ENCODE measurements around the gene CDH4. TPM values are rescaled to one million over a fixed set of nuclear protein-coding genes. Genes with fewer than 3 reads are reported as not detected.

The CDH4 gene
- total and polyA plus RNA-seq, 7 donors = under 0.01 to 0.06 TPM; not detected in 5

DNA sequence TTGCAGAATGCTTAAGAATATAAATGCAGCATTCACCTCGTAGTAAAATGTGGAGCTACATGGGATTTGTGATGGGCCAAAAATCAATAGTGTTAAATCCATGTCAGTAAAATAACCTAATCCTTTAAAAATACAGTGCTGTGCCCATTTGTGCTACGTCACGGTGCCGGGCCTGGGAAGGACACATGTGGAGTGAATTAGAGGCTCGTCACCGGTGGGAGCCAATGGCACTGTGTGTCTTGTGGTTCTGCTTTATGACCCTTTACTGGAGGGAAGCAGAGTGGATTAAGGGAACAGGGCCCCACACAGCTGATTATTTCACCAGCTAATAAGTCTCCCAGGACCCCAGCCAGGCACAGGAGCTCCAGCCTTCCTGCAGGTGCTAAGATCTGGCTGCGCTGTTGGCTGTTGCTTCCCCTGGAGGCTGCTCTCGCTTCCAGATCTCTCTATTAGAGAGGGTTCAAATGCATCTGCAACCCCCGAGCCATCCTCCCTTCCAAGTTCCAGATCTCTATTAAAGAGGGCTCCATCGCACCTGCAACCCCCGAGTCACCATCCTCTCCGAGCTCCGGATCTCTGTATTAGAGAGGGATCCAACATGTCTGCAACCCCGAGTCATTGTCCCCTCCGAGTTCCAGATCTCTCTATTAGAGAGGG, 405.8 kb downstream of the CDH4 start:
- TF ChIP-seq POLR2AphosphoS5 (IDR thresholded peaks at IDR 0.05) = no peak
- TF ChIP-seq, protein P1, sequence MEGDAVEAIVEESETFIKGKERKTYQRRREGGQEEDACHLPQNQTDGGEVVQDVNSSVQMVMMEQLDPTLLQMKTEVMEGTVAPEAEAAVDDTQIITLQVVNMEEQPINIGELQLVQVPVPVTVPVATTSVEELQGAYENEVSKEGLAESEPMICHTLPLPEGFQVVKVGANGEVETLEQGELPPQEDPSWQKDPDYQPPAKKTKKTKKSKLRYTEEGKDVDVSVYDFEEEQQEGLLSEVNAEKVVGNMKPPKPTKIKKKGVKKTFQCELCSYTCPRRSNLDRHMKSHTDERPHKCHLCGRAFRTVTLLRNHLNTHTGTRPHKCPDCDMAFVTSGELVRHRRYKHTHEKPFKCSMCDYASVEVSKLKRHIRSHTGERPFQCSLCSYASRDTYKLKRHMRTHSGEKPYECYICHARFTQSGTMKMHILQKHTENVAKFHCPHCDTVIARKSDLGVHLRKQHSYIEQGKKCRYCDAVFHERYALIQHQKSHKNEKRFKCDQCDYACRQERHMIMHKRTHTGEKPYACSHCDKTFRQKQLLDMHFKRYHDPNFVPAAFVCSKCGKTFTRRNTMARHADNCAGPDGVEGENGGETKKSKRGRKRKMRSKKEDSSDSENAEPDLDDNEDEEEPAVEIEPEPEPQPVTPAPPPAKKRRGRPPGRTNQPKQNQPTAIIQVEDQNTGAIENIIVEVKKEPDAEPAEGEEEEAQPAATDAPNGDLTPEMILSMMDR (IDR thresholded peaks at IDR 0.05) = no peak
- no peak for TF ChIP-seq EP300 (IDR thresholded peaks at IDR 0.05)
- TF ChIP-seq POLR2A (IDR thresholded peaks at IDR 0.05) = no peak
- intact Hi-C loops (cut with DNase I) = no loop called here
- Histone ChIP-seq H3K27me3 (no peaks in the 10 kb centered on the region), H3K9me3 (no peaks in the 10 kb centered on the region), H3K4me1 (no peaks in the 10 kb centered on the region), H3K36me3 (no peaks in the 10 kb centered on the region), H3K27ac (no peak overlapping the region), H3K4me3 (no peak overlapping the region)
- 83 to 91% methylated on average over 15 of the region's 15 CpGs for WGBS, 2 donors
- DNase-seq = no peak

DNA sequence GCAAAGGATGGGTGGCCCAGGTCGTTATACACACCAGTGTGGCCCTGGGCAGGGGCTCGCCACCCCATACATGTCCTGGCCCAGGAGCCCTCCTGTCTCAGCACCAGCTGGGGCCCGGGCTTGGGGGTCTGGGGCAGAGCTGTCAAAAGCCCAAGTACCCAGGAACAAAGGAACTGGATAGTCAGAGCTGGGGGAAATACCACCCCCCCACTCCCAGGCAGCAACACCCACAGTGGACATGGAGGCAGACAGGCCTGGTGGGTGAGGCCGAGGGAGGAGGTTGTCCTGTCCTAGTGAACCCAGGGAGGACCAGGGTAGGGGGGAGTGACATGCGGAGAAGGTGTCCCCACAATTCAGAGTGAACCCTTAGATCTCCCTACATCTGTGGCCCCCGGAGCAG, 406.5 kb downstream of the CDH4 start:
- Histone ChIP-seq H3K4me1 (no peaks in the 10 kb centered on the region), H3K9me3 (no peaks in the 10 kb centered on the region), H3K27ac (no peak overlapping the region), H3K4me3 (no peak overlapping the region), H3K27me3 (no peaks in the 10 kb centered on the region), H3K36me3 (no peaks in the 10 kb centered on the region)
- no peak for DNase-seq
- 75 to 85% methylated on average over 6 of the region's 6 CpGs for WGBS, 2 donors
- intact Hi-C loops (cut with DNase I) = no loop called here
- no peak for TF ChIP-seq POLR2A (IDR thresholded peaks at IDR 0.05)

DNA sequence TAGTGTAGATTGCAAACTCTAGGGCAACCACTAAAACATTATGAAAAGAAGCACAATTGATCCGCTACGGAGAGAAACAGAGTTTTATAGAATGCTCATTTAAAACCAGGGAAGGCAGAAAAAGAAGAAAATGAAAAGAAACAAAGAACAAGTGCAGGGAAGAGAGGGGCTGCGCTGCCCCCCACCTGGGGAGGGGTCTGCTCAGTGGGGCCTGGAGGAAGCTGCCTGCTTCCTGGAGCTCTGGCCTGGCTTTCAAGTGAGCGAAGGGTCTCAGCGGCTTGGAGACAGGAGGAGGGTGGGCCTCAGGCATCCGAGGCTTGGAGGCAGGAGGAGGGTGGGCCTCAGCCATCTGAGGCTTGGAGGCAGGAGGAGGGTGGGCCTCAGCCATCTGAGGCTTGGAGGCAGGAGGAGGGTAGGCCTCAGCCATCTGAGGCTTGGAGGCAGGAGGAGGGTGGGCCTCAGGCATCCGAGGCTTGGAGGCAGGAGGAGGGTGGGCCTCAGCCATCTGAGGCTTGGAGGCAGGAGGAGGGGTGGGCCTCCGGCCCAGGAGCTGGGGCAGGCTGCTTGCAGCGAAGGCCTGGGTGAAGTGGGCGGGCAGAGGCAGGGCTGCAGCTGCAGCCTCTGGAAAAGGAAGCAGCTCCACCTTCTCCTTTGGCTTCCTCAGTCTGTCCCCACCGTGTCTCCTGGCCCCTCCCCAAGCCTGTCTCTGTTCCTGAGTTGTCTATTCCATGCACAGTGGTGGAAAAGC, 407.4 kb downstream of the CDH4 start:
- Histone ChIP-seq H3K4me3 (no peak overlapping the region), H3K4me1 (no peaks in the 10 kb centered on the region), H3K27ac (no peak overlapping the region), H3K9me3 (no peaks in the 10 kb centered on the region), H3K27me3 (no peaks in the 10 kb centered on the region), H3K36me3 (no peaks in the 10 kb centered on the region)
- no peak for DNase-seq
- TF ChIP-seq POLR2AphosphoS5 (IDR thresholded peaks at IDR 0.05) (no peak), EP300 (IDR thresholded peaks at IDR 0.05) (no peak), POLR2A (IDR thresholded peaks at IDR 0.05) (no peak)
- TF ChIP-seq, protein P1 (IDR thresholded peaks at IDR 0.05) = no peak
- intact Hi-C loops (cut with DNase I) = no loop called here
- whole genome bisulfite sequencing, 2 donors = 47 to 55% methylated on average over 11 of the region's 11 CpGs

DNA sequence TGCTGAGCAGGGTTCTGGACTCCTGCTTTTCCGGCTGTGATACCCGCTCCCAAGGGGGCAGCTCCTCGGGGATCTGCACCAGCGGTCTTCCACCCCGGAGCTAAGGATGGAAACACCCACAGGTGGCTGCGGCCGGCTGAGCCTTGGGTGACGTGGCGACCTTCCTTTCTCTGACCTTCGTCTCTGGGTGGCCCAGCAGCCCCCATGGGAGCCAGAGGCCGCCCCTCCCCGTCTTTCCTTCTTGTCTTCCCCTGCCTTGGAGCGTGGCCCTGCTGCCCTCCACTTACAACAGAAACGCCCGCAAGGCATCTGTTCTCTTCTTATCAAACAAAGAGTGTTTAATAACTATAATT, 407.9 kb downstream of the CDH4 start:
- DNase-seq = no peak
- H3K9me3 ChIP-seq = no peaks in the 10 kb centered on the region
- H3K27ac ChIP-seq = no peak overlapping the region
- no peaks in the 10 kb centered on the region for H3K27me3 ChIP-seq
- H3K36me3 ChIP-seq = no peaks in the 10 kb centered on the region
- WGBS, 2 donors = 72 to 79% methylated on average over 15 of the region's 15 CpGs
- no peak overlapping the region for H3K4me3 ChIP-seq
- intact Hi-C loops (cut with DNase I) = no loop called here
- TF ChIP-seq POLR2A (IDR thresholded peaks at IDR 0.05) (no peak), EP300 (IDR thresholded peaks at IDR 0.05) (no peak), POLR2AphosphoS5 (IDR thresholded peaks at IDR 0.05) (no peak)
- TF ChIP-seq, protein P1 (IDR thresholded peaks at IDR 0.05) = no peak
- H3K4me1 ChIP-seq = no peaks in the 10 kb centered on the region

DNA sequence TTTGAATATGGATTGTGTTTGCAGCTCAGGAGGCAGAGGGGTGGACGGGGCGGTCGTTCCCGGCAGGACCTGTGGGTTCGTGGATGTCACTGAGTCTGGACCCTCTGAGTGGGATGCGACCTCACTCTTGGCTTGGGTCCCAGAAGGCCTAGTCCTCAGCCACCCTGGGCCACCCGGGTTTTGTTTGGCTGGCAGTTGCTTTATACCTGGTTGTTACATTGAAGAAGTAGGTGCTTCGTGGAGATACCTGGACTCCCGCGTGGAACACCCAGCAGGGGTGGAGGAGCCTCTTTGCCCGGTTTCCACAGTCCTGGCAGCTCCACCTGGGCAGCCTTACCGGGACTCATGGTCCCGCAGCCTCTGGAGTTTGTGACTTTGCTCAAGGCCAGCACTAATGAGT, 408.5 kb downstream of the CDH4 start:
- H3K4me1 ChIP-seq = no peaks in the 10 kb centered on the region
- DNase-seq = no peak
- intact Hi-C loops (cut with DNase I) = no loop called here
- no peaks in the 10 kb centered on the region for H3K36me3 ChIP-seq
- WGBS, 2 donors = 73 to 80% methylated on average over 13 of the region's 13 CpGs
- no peaks in the 10 kb centered on the region for H3K9me3 ChIP-seq
- H3K4me3 ChIP-seq = no peak overlapping the region
- no peak for TF ChIP-seq EP300 (IDR thresholded peaks at IDR 0.05)
- TF ChIP-seq POLR2AphosphoS5 (IDR thresholded peaks at IDR 0.05) = no peak
- no peak for TF ChIP-seq POLR2A (IDR thresholded peaks at IDR 0.05)
- TF ChIP-seq, protein P1 (IDR thresholded peaks at IDR 0.05) = no peak
- no peak overlapping the region for H3K27ac ChIP-seq
- H3K27me3 ChIP-seq = no peaks in the 10 kb centered on the region

Measured in sigmoid colon (tissue), 7 donors.